Left lobe of liver (tissue), 2 donors: ENCODE measurements around the gene RGCC. TPM values are rescaled to one million over a fixed set of nuclear protein-coding genes. Genes with fewer than 3 reads are reported as not detected.
"Not testable (repeated sequence)": the region's sequence is repeated elsewhere in the genome, so short reads cannot be mapped to it uniquely, and the experiment has no call there.

Source experiments
- ATAC-seq: fragments of 200-7000 bp; cut with Tn5 transposase; one replicate; pipeline ENCODE4 v1.9.1; 2020; ENCODE audit warnings: mild to moderate bottlenecking, moderate library complexity
- DNase-seq: peaks from one replicate; pipeline ENCODE4 v3.0.0-alpha.2; 2020; ENCODE audit warnings: low spot score
- total RNA-seq: library from RNA; stranded (reverse); gene quantifications from one replicate; pipeline ENCODE4 v1.2.1, GENCODE V29; 2021
- donor health status: DM: no; HTN: no; CAD: no; lungs with moderate emphysema.
- donor health status: DM: no; HTN: yes; CAD: no.

The RGCC gene
- total RNA-seq = 0.88 TPM

DNA sequence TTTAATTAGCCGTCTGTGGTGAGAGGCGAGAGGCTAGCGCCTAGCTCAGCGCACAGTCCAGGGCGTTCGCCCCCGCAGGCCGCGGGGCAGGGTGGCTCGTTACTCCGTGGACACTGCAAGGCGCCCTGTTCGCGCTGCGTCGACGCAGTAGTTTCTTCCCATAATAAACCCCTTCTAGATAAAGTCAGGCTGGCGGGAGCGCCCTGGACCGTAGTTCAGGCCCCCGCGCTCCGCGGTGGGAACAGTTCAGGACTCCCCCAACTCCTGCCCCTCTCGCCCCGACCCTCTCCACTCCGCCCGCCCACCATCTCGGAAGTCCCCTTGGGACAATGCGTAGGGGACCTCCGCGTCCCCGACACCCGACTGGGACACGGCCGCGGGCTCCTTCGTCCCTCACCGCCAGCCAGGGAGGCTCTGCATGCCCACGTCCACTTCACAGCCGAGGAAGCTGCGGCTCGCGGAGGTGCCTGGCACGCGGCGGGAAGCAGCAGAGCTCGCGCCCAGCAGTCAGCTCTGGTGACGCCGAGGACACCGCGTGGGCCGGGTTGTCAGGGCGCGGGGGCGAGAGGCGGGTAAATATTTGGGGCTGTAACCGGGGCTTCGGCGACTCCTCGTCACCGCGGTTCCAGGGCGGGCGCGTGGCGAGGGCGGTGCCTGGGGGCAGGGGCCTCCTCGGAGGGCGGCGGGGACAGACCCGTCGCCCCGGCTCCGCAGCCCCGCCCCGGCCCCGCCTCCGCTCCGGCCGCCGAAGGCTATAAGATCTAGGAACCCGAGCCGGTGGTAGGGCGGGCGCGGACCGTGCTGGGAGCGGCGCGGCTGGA lies at the start of gene RGCC:
Gene RGCC (plus strand): TSS at position 783 of the 821 bp plus-strand sequence. CDS start 158 bp downstream, outside the sequence.
- ATAC-seq (peak; percentile 86), DNase-seq (peak; percentile 72)

GRCh38 chr13:41408121-41408520 lies 49.2 kb upstream of the RGCC start:
- DNase-seq = no peak
- ATAC-seq = no peak

GRCh38 chr13:41408746-41409145 lies 48.6 kb upstream of the RGCC start:
- DNase-seq (no peak), ATAC-seq (no peak)

- DNase-seq (no peak), ATAC-seq (no peak)
Observed at GRCh38 chr13:41409611-41410010, 47.7 kb upstream of the RGCC start.

DNA sequence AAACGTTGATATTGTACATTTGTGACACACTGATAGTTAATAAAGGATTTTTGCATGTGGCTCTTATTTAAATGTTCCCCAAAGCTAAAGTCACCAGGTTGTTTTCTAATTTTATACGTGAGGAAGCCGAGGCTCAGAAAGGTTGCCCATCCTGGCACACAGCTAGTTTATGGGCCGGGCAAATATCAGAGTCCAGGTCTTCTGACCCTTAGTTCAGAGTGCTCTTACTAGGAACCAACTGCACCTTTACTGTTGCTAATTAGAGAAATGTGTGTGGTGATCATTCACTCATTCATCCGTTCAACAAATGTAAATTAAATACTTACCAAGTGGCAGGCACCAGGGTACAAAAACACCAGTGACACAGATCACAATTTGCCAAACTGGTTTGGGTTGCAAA lies 46.3 kb upstream of the RGCC start:
- DNase-seq = no peak
- peak; percentile 96 for ATAC-seq

- DNase-seq (no peak), ATAC-seq (peak; percentile 79)
Observed at GRCh38 chr13:41411522-41411921, 45.8 kb upstream of the RGCC start.

GRCh38 chr13:41413872-41414271 lies 43.5 kb upstream of the RGCC start:
- DNase-seq (no peak), ATAC-seq (no peak)

GRCh38 chr13:41416276-41416675 lies 41.1 kb upstream of the RGCC start:
- ATAC-seq = no peak
- no peak for DNase-seq

DNA sequence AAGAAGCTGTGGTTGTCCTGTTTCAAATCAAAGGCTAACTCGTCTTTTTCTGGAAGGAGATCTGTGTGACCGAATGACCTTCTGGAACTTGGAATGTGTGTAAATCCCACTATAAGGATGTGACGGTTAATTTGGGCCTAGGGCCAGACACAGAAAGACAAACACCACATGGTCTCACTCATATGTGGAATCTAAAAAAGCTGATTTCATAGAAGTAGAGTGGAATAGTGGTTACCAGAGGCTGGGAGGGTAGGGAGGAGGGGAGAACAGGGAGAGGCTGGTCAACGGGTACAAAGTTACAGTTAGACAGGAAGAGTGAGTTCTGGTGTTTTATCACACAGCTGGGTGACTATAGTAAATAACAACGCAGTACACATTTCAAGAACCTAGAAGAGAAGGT lies 39.3 kb upstream of the RGCC start:
- ATAC-seq = no peak

GRCh38 chr13:41418731-41419130 lies 38.6 kb upstream of the RGCC start:
- DNase-seq = no peak
- no peak for ATAC-seq

More for the DNA sequence above, 39.3 kb upstream of the RGCC start:
- DNase-seq = no peak

GRCh38 chr13:41419206-41419605 lies 38.1 kb upstream of the RGCC start:
- no peak for ATAC-seq

DNA sequence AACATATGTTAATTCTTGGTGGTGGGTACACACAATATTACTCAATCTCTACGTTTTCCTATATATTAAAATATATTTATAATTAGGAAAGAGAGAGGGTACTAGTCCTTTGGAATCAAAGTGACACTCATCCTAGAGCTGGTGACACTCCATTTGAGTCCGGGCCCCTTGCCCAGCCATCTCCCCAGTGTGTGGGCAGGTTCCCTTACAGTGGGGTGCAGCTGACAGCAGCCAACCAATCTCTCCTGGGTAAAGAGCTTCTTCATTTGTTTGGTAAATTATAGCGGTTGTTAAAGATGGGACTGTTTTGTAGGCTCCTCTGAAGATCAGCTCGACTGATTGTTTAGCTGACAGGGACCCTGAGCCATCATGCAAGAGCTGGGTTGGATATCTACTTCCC lies 37.2 kb upstream of the RGCC start:
- ATAC-seq = no peak

More at GRCh38 chr13:41419206-41419605, 38.1 kb upstream of the RGCC start:
- DNase-seq = no peak

GRCh38 chr13:41421330-41421729 lies 36.0 kb upstream of the RGCC start:
- not testable (repeated sequence) for ATAC-seq, DNase-seq

More for the DNA sequence above, 37.2 kb upstream of the RGCC start:
- no peak for DNase-seq

- ATAC-seq, DNase-seq: not testable (repeated sequence)
Observed at GRCh38 chr13:41421983-41422382, 35.4 kb upstream of the RGCC start.

DNA sequence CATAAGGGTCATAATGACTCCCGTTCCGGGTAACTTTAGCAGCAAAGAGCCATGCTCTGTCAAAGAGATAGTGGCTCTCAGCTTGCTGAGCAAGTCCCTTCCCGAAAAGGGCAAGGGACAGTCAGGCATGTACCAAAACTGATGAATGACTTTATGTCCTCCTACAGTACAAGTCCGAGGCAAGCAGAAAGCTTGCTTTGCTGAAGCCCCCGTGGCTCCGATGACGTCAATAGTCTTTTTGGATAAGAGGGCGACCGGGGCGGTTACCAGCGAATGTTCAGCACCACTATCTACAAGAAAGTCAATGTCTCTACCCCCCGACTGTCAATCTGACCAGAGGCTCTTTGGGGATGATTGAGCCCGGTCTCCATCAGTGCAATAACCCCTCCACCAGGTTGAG lies 34.1 kb upstream of the RGCC start:
- DNase-seq, ATAC-seq: not testable (repeated sequence)

DNA sequence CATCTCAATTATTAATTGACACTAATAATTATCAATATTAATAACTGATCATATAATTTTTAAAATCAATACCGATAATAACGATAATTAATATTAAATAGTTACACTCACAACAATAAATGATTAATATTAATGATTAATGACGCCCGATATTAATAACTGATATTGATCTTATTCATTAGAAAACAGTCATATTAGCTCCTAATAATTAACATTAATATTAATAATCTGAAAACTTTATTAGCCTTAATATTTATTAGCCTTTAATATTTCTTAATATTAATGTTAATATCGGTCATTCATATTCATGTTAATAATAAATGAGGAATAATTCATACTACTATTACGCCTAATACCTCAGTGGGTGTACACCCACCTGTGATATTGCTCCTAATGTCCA lies 32.7 kb upstream of the RGCC start:
- not testable (repeated sequence) for ATAC-seq, DNase-seq

DNA sequence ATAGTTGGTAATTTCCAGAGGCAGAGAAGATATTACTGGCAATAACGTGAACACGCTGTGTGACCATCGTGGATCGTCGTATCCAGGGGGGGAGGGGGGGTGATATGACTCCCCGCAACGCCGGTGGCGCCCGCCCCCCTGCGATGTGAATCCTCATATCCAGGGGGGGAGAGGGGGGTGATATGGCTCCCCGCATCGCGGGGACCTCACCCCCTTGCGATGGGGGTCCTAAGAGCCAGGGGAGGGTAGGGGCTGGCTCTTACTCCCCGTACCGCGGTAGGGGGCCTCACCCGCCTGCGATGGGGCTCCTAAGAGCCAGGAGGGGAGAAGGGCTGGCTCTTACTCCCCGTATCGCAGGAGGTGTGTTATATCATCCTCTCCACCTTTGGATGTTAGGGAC lies 31.3 kb upstream of the RGCC start:
- ATAC-seq = no peak
- DNase-seq = no peak

DNA sequence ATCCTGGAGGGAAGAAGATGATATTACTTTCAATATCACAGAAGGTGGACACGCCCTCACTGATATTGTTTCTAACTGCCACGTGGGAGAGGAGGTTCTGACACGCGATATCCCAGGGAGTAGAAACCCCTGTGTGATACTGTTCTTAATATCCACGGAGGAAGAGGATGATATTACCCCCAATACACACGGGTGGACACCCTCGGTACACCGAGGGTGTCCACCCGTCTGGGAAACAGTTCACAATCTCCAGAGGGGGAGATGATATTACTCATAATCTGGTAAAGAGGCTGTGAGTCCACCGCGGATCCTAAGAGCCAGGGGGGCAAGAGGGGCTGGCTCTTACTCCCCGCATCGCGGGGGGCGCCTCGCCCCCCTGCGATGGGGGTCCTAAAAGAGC lies 29.7 kb upstream of the RGCC start:
- DNase-seq (no peak), ATAC-seq (no peak)

DNA sequence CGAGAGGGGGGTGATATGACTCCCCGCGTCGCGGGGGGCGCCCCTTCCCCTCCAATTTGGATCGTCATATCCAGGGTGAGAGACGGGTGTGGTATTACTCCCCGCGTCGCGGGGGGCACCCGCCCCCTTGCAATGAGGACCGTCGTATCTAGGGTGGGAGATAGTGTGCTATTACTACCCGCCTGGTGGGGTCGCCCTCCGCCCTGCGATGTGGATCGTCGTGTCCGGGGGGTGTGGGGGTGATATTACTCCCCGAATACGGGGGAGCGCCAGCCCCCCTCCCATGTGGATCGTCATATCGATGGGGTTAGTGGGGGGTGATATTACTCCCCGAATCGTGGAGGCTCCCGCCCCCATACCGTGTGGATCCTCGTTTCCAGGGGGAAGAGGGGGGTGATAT lies 29.2 kb upstream of the RGCC start:
- no peak for DNase-seq

DNA sequence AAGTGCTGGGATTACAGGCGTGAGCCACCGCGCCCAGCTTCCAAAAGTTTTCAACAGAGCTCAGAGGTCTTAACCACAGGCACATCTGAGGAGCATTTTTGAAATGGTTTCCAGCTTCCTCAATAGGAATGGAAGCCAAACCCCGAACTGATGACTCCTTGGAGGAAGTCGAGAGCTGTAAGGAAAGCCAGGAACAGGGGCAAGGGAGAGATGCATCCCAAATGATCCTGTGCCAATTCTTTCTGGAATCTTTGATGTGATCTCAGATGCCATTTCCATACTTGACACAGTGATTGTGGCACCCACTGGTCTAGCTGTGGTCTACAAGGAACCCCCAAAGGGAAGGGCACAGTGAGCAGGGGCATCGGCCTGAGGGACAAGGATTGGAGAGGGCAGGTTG lies 23.3 kb upstream of the RGCC start:
- DNase-seq, ATAC-seq: not testable (repeated sequence)

More for the DNA sequence above, 29.2 kb upstream of the RGCC start:
- no peak for ATAC-seq

DNA sequence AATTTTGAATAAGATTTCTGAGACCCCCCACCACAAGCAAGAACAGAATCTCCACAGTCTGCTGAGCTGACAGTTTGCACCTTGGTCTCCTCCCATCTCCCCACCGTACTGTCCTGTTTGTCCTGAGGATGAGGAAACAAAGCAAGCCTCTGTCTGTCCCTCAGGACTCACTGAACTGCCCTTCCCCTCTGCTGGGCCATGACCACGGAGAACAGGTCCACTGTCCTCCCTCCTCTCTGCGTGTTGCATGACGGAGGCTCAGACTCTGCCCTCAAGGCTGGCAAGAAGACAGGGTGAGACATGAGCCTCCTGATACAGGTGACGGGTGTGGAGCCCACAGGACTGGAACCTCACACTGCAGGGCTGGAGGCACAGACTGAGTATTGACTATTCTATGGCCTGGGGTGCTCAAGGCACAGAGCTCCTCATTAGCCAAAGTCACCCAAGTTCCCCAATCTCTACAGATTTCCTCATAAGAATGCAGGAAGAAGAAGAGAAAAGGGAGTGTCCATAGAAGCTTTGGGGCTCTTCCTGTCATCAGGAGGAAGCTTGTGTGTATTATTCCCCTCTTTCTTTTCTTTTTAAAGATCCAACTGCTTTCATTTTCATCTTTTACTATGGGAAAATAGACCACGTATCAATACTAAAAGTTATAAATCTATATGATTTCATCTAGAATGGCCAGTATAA lies 22.4 kb upstream of the RGCC start:
- DNase-seq (no peak), ATAC-seq (no peak)

DNA sequence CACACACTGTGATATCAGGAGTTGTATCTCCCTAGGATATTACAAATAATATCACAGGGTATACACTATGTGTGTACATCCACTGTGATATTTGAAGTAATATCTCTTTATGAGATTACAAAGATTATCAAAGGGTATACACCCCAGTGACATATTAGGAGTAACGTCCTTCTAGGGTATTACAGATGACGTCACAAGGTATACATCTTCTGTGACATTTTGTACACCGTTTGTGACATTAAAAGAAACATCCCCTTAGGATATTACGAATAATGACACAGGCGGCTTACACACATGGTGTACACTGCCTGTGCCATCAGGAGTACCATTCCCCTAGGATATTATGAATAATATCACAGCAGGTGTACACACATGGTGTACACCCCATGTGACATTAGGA lies 13.4 kb upstream of the RGCC start:
- no peak for DNase-seq
- no peak for ATAC-seq
